ENCODE results near the gene MMP17.
A peak's percentile ranks its signal among the peaks of the same experiment; 100 is the strongest.

The MMP17 gene
- long read RNA-seq, result 0 reads

- Histone ChIP-seq H3K4me3 (replicated peaks; ENCODE audit: insufficient read depth, low read length) (peak within 1 kb of the TSS; percentile 71), H3K27me3 (ENCODE audit: insufficient read depth, poor library complexity, severe bottlenecking) (peaks cover 47% of the 10 kb centered on the region), H3K27ac (replicated peaks) (no peak within 1 kb of the TSS)
- no peak for DNase-seq (ENCODE audit: low read depth in 1 of 2, low spot score in 1 of 2)
- TF ChIP-seq POLR2AphosphoS5 (IDR thresholded peaks at IDR 0.05; ENCODE audit: low read depth), result no peak
- no peak for TF ChIP-seq CTCF (IDR thresholded peaks at IDR 0.05; ENCODE audit: insufficient read depth, low read length)
- TF ChIP-seq, protein P1, sequence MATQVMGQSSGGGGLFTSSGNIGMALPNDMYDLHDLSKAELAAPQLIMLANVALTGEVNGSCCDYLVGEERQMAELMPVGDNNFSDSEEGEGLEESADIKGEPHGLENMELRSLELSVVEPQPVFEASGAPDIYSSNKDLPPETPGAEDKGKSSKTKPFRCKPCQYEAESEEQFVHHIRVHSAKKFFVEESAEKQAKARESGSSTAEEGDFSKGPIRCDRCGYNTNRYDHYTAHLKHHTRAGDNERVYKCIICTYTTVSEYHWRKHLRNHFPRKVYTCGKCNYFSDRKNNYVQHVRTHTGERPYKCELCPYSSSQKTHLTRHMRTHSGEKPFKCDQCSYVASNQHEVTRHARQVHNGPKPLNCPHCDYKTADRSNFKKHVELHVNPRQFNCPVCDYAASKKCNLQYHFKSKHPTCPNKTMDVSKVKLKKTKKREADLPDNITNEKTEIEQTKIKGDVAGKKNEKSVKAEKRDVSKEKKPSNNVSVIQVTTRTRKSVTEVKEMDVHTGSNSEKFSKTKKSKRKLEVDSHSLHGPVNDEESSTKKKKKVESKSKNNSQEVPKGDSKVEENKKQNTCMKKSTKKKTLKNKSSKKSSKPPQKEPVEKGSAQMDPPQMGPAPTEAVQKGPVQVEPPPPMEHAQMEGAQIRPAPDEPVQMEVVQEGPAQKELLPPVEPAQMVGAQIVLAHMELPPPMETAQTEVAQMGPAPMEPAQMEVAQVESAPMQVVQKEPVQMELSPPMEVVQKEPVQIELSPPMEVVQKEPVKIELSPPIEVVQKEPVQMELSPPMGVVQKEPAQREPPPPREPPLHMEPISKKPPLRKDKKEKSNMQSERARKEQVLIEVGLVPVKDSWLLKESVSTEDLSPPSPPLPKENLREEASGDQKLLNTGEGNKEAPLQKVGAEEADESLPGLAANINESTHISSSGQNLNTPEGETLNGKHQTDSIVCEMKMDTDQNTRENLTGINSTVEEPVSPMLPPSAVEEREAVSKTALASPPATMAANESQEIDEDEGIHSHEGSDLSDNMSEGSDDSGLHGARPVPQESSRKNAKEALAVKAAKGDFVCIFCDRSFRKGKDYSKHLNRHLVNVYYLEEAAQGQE (IDR thresholded peaks at IDR 0.05; ENCODE audit: insufficient replicate concordance, low read depth), result no peak
- TF ChIP-seq SPI1 (IDR thresholded peaks at IDR 0.05; ENCODE audit: borderline replicate concordance, low read depth), result no peak
Measured at GRCh38 chr12:131827961-131828534, at the start of gene MMP17. TSS of gene MMP17 (plus strand) at chr12:131828393. CDS start at chr12:131828495, 102 bp downstream.

DNA sequence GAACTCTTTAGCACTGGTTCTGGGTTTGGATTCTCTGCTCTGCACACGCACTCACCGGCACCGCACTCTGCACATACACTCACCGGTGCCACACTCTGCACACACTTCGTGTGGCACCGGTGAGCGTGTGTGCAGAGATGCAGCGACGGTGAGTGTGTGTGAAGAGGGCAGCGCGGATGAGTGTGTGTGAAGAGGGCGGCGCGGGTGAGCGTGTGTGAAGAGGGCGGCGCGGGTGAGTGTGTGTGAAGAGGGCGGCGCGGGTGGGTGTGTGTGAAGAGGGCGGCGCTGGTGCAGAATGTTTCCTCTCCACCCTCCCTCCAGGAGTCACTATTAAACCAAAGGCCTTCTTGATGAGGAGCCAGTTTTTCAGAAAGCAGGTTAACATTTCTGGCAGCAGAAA is 49.2 kb upstream of the MMP17 start:
- no peak overlapping the region for H3K27ac ChIP-seq (replicated peaks)
- no peak for DNase-seq (ENCODE audit: low read depth in 1 of 2, low spot score in 1 of 2)
- no peaks in the 10 kb centered on the region for H3K27me3 ChIP-seq (ENCODE audit: insufficient read depth, poor library complexity, severe bottlenecking)
- TF ChIP-seq, protein P1 (IDR thresholded peaks at IDR 0.05; ENCODE audit: insufficient replicate concordance, low read depth), result no peak
- no peak for TF ChIP-seq POLR2AphosphoS5 (IDR thresholded peaks at IDR 0.05; ENCODE audit: low read depth)
- TF ChIP-seq GABPA (IDR thresholded peaks at IDR 0.05; ENCODE audit: low read depth), result no peak
- TF ChIP-seq SPI1 (IDR thresholded peaks at IDR 0.05; ENCODE audit: borderline replicate concordance, low read depth), result no peak
- TF ChIP-seq CTCF (IDR thresholded peaks at IDR 0.05; ENCODE audit: insufficient read depth, low read length), result no peak
- H3K4me3 ChIP-seq (replicated peaks; ENCODE audit: insufficient read depth, low read length), result no peak overlapping the region

- Histone ChIP-seq H3K27ac (replicated peaks) (no peak overlapping the region), H3K27me3 (ENCODE audit: insufficient read depth, poor library complexity, severe bottlenecking) (no peaks in the 10 kb centered on the region), H3K4me3 (replicated peaks; ENCODE audit: insufficient read depth, low read length) (no peak overlapping the region)
- DNase-seq (ENCODE audit: low read depth in 1 of 2, low spot score in 1 of 2), result no peak
- no peak for TF ChIP-seq SPI1 (IDR thresholded peaks at IDR 0.05; ENCODE audit: borderline replicate concordance, low read depth)
- no peak for TF ChIP-seq CTCF (IDR thresholded peaks at IDR 0.05; ENCODE audit: insufficient read depth, low read length)
- TF ChIP-seq, protein P1 (IDR thresholded peaks at IDR 0.05; ENCODE audit: insufficient replicate concordance, low read depth), result no peak
- TF ChIP-seq GABPA (IDR thresholded peaks at IDR 0.05; ENCODE audit: low read depth), result no peak
- no peak for TF ChIP-seq POLR2AphosphoS5 (IDR thresholded peaks at IDR 0.05; ENCODE audit: low read depth)
Measured at GRCh38 chr12:131782061-131782460, 46.1 kb upstream of the MMP17 start.

Measured in HL-60 (cell line).